Measurements from ENCODE around the gene SNAP47. TPM values are rescaled to one million over a fixed set of nuclear protein-coding genes. Genes with fewer than 3 reads are reported as not detected.

The SNAP47 gene
- polyA plus RNA-seq, 1 experiment, result 32.8 TPM

DNA sequence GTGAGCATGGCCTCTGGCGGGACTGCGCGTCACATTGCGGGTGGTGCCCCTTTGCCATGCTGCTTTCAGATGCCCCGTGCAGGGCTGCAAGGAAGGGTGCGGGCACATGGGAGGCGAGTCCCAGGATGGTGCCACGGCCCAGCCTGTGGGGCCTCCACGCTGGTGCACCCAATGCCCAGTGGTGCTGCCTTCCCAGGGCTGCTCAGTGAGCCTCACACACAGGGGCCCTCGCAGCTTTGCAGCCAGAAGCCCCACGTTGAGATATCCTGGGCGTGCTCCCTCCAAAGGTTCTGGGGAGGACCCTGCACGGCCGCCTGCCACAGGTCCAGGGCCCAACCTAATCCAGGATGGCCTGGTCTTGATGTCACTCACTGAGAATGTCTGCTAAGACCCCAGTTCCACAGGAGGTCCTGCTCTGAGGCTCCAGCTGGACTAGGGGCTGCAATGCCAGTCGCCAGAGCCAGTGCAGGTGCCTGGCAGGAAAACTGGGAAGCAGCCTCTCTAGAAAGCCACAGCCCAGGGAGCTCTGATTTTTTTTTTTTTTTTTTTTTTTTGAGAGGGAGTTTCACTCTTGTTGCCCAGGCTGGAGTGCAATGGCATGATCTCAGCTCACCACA, 46.2 kb downstream of the SNAP47 start:
- ChIA-PET CTCF (interaction anchor here (1.5 kb wide), 1 partner anchor 8 kb away, joined by 4 read pairs; no protein-coding TSS in a partner anchor), POLR2A (no interaction called here)
- 0 out of 2 replicates have a peak, but pooled peaks cover 1% of the 10 kb centered on the region for H3K27me3 ChIP-seq (ENCODE audit: control insufficient read depth, insufficient read depth, low read length)
- no peak for TF ChIP-seq CTCF (IDR thresholded peaks at IDR 0.05; ENCODE audit: insufficient read depth, low read depth, low read length)
- H3K4me3 ChIP-seq (ENCODE audit: low read depth, low read length), result no peak overlapping the region
- H3K36me3 ChIP-seq (ENCODE audit: control insufficient read depth, insufficient read depth, low read length), result peaks cover 4% of the 10 kb centered on the region; the same call in 1 of the 2 replicates
- DNase-seq (ENCODE audit: low read depth), result no peak

- Histone ChIP-seq H3K36me3 (ENCODE audit: control insufficient read depth, insufficient read depth, low read length) (peaks cover 4% of the 10 kb centered on the region; the same call in 1 of the 2 replicates), H3K4me3 (ENCODE audit: low read depth, low read length) (no peak overlapping the region), H3K27me3 (ENCODE audit: control insufficient read depth, insufficient read depth, low read length) (0 out of 2 replicates have a peak, but pooled peaks cover 1% of the 10 kb centered on the region)
- POLR2A ChIA-PET, result no interaction called here
- DNase-seq (ENCODE audit: low read depth), result no peak
- no peak for TF ChIP-seq CTCF (IDR thresholded peaks at IDR 0.05; ENCODE audit: insufficient read depth, low read depth, low read length)
- CTCF ChIA-PET, result interaction anchor here (1.2 kb wide), 1 partner anchor 16 kb away, joined by 3 read pairs; no protein-coding TSS in a partner anchor
Measured at GRCh38 chr1:227782226-227782625, 47.0 kb downstream of the SNAP47 start.

DNA sequence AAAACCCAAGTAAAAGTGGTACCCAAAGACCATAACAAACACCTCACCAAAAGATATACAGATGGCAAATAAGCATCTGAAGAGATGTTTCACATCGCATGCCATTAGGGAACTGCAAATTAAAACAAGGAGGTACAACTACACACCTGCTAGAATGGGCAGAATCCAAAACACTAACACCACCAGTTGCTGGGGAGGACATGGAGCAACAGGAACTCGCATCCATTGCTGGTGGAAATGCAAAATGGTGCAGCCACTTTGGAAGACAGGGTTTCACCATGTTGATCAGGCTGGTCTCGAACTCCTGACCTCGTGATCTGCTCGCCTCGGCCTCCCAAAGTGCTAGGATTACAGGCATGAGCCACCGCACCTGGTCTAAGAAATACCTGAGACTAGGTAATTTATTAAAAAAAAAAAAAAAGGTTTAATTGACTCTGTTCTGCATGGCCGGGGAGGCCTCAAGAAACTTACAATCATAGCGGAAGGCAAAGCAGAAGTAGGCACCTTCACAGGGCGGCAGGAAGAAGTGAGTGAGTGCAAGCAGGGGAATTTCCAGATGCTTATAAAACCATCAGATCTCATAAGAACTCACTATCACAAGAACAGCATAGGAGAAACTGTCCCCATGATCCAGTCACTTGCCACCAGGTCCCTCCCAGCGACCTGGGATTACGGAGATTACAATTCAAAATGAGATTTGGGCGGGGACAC, 50.0 kb downstream of the SNAP47 start:
- no peak for DNase-seq (ENCODE audit: low read depth)
- POLR2A ChIA-PET, result no interaction called here
- CTCF ChIA-PET, result no interaction called here
- Histone ChIP-seq H3K36me3 (ENCODE audit: control insufficient read depth, insufficient read depth, low read length) (peaks cover 4% of the 10 kb centered on the region; the same call in 1 of the 2 replicates), H3K27me3 (ENCODE audit: control insufficient read depth, insufficient read depth, low read length) (0 out of 2 replicates have a peak, but pooled peaks cover 1% of the 10 kb centered on the region), H3K4me3 (ENCODE audit: low read depth, low read length) (no peak overlapping the region)
- TF ChIP-seq CTCF (IDR thresholded peaks at IDR 0.05; ENCODE audit: insufficient read depth, low read depth, low read length), result no peak

DNA sequence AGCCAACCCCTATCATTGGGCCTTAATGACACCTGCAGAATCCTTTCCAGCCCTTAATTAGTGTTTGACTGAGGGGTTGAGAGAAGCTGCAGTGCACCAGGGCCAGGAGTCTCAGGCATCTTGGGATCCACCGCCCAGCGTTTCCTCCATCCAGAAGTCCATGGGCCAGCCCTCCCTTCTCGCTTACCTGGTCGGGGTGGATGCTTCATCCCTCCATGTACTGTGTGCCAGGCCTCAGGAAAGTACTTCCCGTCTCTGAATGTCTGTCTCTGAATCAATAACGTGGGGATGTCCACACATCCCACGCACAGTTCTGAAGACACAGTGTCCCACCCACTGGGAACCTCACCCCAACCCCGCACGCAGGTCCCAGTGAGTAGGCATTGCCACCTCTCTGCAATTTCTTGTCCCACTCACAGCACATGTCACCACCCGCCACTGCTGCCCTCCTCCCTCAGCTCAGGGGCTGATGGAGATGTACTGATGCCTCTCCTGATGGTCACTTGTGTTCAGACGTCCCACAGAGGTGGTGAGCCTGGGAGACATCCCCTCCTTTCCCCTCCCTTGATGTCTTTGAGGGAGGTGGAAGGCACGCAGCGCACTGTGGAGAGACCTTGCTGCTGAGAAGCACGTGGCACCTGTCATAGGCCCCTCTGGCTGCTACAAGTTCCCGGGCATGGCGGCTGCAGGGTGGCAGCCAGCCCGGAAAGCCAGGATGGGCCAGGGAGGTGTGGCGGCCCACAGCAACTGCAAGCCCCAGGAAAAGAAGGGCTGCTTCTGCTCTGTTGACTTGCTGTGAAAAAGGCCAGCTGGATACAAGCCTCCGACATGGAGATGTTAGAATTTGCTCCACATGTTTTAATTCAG, 50.8 kb downstream of the SNAP47 start:
- Histone ChIP-seq H3K4me3 (ENCODE audit: low read depth, low read length) (no peak overlapping the region), H3K27me3 (ENCODE audit: control insufficient read depth, insufficient read depth, low read length) (0 out of 2 replicates have a peak, but pooled peaks cover 1% of the 10 kb centered on the region), H3K36me3 (ENCODE audit: control insufficient read depth, insufficient read depth, low read length) (peaks cover 4% of the 10 kb centered on the region; the same call in 1 of the 2 replicates)
- no peak for TF ChIP-seq CTCF (IDR thresholded peaks at IDR 0.05; ENCODE audit: insufficient read depth, low read depth, low read length)
- ChIA-PET CTCF (no interaction called here), POLR2A (no interaction called here)
- DNase-seq (ENCODE audit: low read depth), result no peak

All from BJ (cell line).